GM18508 (cell line): ENCODE data around the gene GINS1.
"Not testable (repeated sequence)": the region's sequence is repeated elsewhere in the genome, so short reads cannot be mapped to it uniquely, and the experiment has no call there.

ENCODE experiments used
- ATAC-seq: cut with Tn5 transposase; IDR thresholded peaks from one replicate; pipeline ENCODE4 v1.9.1; 2021; ENCODE audit warnings: moderate number of reproducible peaks; ENCODE audit not compliant: insufficient read depth, unreplicated experiment

The GINS1 gene

GRCh38 chr20:25471020-25471419 lies 63.5 kb downstream of the GINS1 start:
- no peak for ATAC-seq

GRCh38 chr20:25473297-25473696 lies 65.8 kb downstream of the GINS1 start:
- ATAC-seq, result not testable (repeated sequence)

GRCh38 chr20:25476106-25477013 lies 68.9 kb downstream of the GINS1 start:
- no peak for ATAC-seq

- no peak for ATAC-seq
Measured at GRCh38 chr20:25477014-25477882, 69.8 kb downstream of the GINS1 start.

GRCh38 chr20:25478889-25479568 lies 71.6 kb downstream of the GINS1 start:
- ATAC-seq, result no peak

- ATAC-seq, result no peak
Measured at GRCh38 chr20:25479638-25480037, 72.2 kb downstream of the GINS1 start.

- no peak for ATAC-seq
Measured at GRCh38 chr20:25480156-25480555, 72.7 kb downstream of the GINS1 start.

GRCh38 chr20:25480797-25481196 lies 73.3 kb downstream of the GINS1 start:
- no peak for ATAC-seq

GRCh38 chr20:25481235-25481917 lies 73.9 kb downstream of the GINS1 start:
- ATAC-seq, result no peak

- ATAC-seq, result no peak
Measured at GRCh38 chr20:25481918-25482253, 74.4 kb downstream of the GINS1 start.

- no peak for ATAC-seq
Measured at GRCh38 chr20:25483431-25484132, 76.1 kb downstream of the GINS1 start.

- ATAC-seq, result no peak
Measured at GRCh38 chr20:25484224-25484846, 76.9 kb downstream of the GINS1 start.

- no peak for ATAC-seq
Measured at GRCh38 chr20:25484911-25485511, 77.5 kb downstream of the GINS1 start.

- no peak for ATAC-seq
Measured at GRCh38 chr20:25485872-25486271, 78.4 kb downstream of the GINS1 start.

- ATAC-seq, result no peak
Measured at GRCh38 chr20:25486377-25486776, 78.9 kb downstream of the GINS1 start.

GRCh38 chr20:25487306-25487705 lies 79.8 kb downstream of the GINS1 start:
- ATAC-seq, result no peak

- no peak for ATAC-seq
Measured at GRCh38 chr20:25487975-25488374, 80.5 kb downstream of the GINS1 start.

GRCh38 chr20:25489221-25489871 lies 81.9 kb downstream of the GINS1 start:
- no peak for ATAC-seq
